ENCODE measurements around the gene DACT2.

DNA sequence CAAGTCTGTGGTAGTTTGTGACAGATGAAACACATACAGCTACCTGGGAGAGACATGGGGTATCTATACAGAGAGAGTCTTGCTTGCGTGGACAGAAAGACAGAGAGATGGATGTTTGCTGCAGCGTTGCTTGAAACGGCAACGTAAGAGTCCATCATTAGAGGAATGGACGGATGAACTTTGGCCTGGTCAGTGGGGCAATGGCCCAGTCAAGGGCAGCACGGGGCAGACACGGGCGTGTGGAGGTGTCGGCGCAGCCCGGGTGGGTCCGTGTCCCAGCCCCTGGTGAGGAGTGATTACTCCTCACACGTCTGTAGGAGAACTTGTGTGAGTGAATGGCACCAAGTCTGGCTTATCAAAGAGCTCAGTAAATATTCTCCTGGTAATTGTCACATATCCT, 21.9 kb downstream of the DACT2 start:
- TF ChIP-seq, protein P1, sequence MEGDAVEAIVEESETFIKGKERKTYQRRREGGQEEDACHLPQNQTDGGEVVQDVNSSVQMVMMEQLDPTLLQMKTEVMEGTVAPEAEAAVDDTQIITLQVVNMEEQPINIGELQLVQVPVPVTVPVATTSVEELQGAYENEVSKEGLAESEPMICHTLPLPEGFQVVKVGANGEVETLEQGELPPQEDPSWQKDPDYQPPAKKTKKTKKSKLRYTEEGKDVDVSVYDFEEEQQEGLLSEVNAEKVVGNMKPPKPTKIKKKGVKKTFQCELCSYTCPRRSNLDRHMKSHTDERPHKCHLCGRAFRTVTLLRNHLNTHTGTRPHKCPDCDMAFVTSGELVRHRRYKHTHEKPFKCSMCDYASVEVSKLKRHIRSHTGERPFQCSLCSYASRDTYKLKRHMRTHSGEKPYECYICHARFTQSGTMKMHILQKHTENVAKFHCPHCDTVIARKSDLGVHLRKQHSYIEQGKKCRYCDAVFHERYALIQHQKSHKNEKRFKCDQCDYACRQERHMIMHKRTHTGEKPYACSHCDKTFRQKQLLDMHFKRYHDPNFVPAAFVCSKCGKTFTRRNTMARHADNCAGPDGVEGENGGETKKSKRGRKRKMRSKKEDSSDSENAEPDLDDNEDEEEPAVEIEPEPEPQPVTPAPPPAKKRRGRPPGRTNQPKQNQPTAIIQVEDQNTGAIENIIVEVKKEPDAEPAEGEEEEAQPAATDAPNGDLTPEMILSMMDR (IDR thresholded peaks at IDR 0.05): no peak
- no peak for TF ChIP-seq EZH2phosphoT487 (IDR thresholded peaks at IDR 0.05)

Data from neural progenitor cell (in vitro differentiated cells).